Gastroesophageal sphincter (tissue), 4 donors: ENCODE data around the gene GPR15. TPM values are rescaled to one million over a fixed set of nuclear protein-coding genes. Genes with fewer than 3 reads are reported as not detected.

Experiments
- ATAC-seq: fragments of 150-250 bp; one replicate; pipeline ENCODE4 v1.9.1; 2016; ENCODE audit warnings: mild to moderate bottlenecking, moderate library complexity
- H3K27ac ChIP-seq, 4 donors: fragments of 200-600 bp; sonication (generic) in 3 of 4; 1 replicate in 3 of 4; 2 replicates in 1 of 4; pipeline ENCODE4 v1.5.1; 2016 to 2019
- H3K27me3 ChIP-seq: fragments of 200-600 bp; sonication (generic); one replicate; pipeline ENCODE4 v1.5.1; 2019
- H3K36me3 ChIP-seq, 2 donors: fragments of 200-600 bp; sonication (generic); one replicate each; pipeline ENCODE4 v1.5.1; 2019; ENCODE audit warnings: control low read depth in 1 of 2
- H3K4me1 ChIP-seq, 3 donors: fragments of 200-600 bp; sonication (generic); 1 replicate in 2 of 3; 2 replicates in 1 of 3; pipeline ENCODE4 v1.5.1; 2016 to 2019; ENCODE audit warnings: control low read depth in 2 of 3
- H3K4me3 ChIP-seq, 2 donors: fragments of 200-600 bp; sonication (generic); one replicate each; pipeline ENCODE4 v1.5.1; 2019; ENCODE audit warnings: mild to moderate bottlenecking in 1 of 2, moderate library complexity in 1 of 2
- H3K9me3 ChIP-seq, 3 donors: fragments of 200-600 bp; sonication (generic); one replicate each; pipeline ENCODE4 v1.5.1; 2017 to 2019; ENCODE audit warnings: control low read depth in 2 of 3
- CTCF ChIP-seq, 4 experiments: fragments of 200-600 bp in 2 of 4; fragments of 450-650 bp in 2 of 4; sonication (generic) in 1 of 4; IDR thresholded peaks; one replicate each; pipeline ENCODE4 v1.5.1; 2017 to 2019; ENCODE audit warnings: antibody characterized with exemption in 4 of 4, mild to moderate bottlenecking in 2 of 4, moderate library complexity in 2 of 4
- EP300 ChIP-seq: sonication (generic); formaldehyde crosslinking; IDR thresholded peaks from one replicate; pipeline ENCODE4 v1.6.1; 2017; ENCODE audit warnings: antibody characterized with exemption, mild to moderate bottlenecking
- POLR2A ChIP-seq, 2 donors: fragments of 450-650 bp; IDR thresholded peaks; one replicate each; pipeline ENCODE4 v1.6.1; 2017; ENCODE audit warnings: antibody characterized with exemption in 2 of 2, mild to moderate bottlenecking in 2 of 2, moderate library complexity in 1 of 2
- POLR2AphosphoS5 ChIP-seq: sonication (generic); formaldehyde crosslinking; IDR thresholded peaks from one replicate; pipeline ENCODE4 v1.6.1; 2017; ENCODE audit warnings: antibody characterized with exemption
- WGBS, 2 donors: methylation state at CpG; one replicate each; pipeline ENCODE4 v1.1.5; 2018; ENCODE audit warnings: low coverage in 1 of 2; 5-methylcytosine and 5-hydroxymethylcytosine counted together
- total RNA-seq, 4 donors: library from RNA; depleted of rRNA; stranded (reverse); fragments of >200 nt; gene quantifications; one replicate each; pipeline ENCODE4 v1.1.0, GENCODE V29; 2016

The GPR15 gene
- total RNA-seq, 4 donors from 2014 or later, result not detected

GRCh38 chr3:98501270-98501669 is 30.5 kb upstream of the GPR15 start:
- Histone ChIP-seq H3K9me3 (no peaks in the 10 kb centered on the region), H3K4me3 (no peak overlapping the region), H3K27me3 (no peaks in the 10 kb centered on the region), H3K36me3 (peaks cover 0 to under 1% of the 10 kb centered on the region in 2 donors), H3K27ac (no peak overlapping the region), H3K4me1 (no peaks in the 10 kb centered on the region)
- TF ChIP-seq CTCF (IDR thresholded peaks at IDR 0.05), result no peak
- no peak for TF ChIP-seq POLR2A (IDR thresholded peaks at IDR 0.05)
- TF ChIP-seq EP300, result no peak
- TF ChIP-seq POLR2AphosphoS5, result no peak
- WGBS, 2 donors, result 58 to 89% methylated on average over 4 of the region's 4 CpGs
- no peak for ATAC-seq

DNA sequence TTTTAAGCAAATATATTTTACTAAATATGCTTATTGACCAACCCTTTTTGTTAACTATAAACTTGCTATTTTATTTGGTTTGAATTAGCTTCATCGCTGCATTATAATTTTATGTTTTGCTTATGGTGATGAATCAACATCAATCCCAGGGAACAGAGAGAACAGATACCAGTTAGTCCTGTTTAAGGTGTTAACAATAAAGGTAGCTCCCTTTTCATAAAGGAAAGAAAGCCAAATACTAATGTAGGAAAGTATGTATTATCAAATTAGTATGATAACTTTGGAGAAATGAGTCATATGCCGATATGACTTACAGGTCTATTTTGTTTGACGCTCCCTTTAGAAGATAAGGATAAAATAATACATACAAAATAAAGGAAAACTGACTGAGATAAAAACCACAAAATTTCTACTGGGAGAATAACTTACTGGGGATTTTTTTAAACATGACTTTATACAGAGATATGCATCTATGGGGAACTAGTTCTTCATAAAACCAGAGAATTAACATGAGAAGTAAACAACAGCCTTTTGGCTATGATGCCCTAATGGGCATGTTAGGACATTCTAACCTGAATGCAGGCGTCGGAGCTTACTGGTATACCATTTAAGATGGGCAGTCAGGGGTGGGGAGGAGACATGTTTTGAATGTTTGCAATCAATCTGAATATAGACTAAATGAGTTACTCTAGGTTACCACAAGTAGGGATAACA is 29.8 kb upstream of the GPR15 start:
- H3K4me3 ChIP-seq, result no peak overlapping the region
- no peaks in the 10 kb centered on the region for H3K4me1 ChIP-seq
- no peaks in the 10 kb centered on the region for H3K9me3 ChIP-seq
- no peak for TF ChIP-seq POLR2A (IDR thresholded peaks at IDR 0.05)
- no peak for TF ChIP-seq CTCF (IDR thresholded peaks at IDR 0.05)
- no peak for TF ChIP-seq EP300
- TF ChIP-seq POLR2AphosphoS5, result no peak
- H3K27me3 ChIP-seq, result no peaks in the 10 kb centered on the region
- peaks cover 0 to 6% of the 10 kb centered on the region in 2 donors for H3K36me3 ChIP-seq
- no peak for ATAC-seq
- WGBS, 2 donors, result 89 to 94% methylated on average over 5 of the region's 5 CpGs
- no peak overlapping the region for H3K27ac ChIP-seq

- ATAC-seq, result no peak
- Histone ChIP-seq H3K9me3 (no peaks in the 10 kb centered on the region), H3K4me3 (no peak overlapping the region), H3K36me3 (peaks cover 0 to 12% of the 10 kb centered on the region in 2 donors), H3K4me1 (no peaks in the 10 kb centered on the region), H3K27me3 (no peaks in the 10 kb centered on the region), H3K27ac (no peak overlapping the region)
- TF ChIP-seq POLR2AphosphoS5, result no peak
- TF ChIP-seq CTCF (IDR thresholded peaks at IDR 0.05), result no peak
- TF ChIP-seq EP300, result no peak
- TF ChIP-seq POLR2A (IDR thresholded peaks at IDR 0.05), result no peak
- whole genome bisulfite sequencing, 2 donors, result 48 to 65% methylated on average over 4 of the region's 4 CpGs
These were observed 27.2 kb upstream of the GPR15 start for GRCh38 chr3:98504539-98504938.

- Histone ChIP-seq H3K4me1 (no peaks in the 10 kb centered on the region), H3K27ac (no peak overlapping the region), H3K9me3 (no peaks in the 10 kb centered on the region), H3K36me3 (peaks cover 0 to 44% of the 10 kb centered on the region in 2 donors), H3K27me3 (no peaks in the 10 kb centered on the region), H3K4me3 (no peak overlapping the region)
- WGBS, 2 donors, result 92 to 100% methylated on average over 2 of the region's 2 CpGs
- TF ChIP-seq POLR2AphosphoS5 (no peak), POLR2A (IDR thresholded peaks at IDR 0.05) (no peak), CTCF (IDR thresholded peaks at IDR 0.05) (no peak), EP300 (no peak)
- no peak for ATAC-seq
These were observed 23.2 kb upstream of the GPR15 start for GRCh38 chr3:98508582-98508981.

GRCh38 chr3:98512576-98512975 is 19.2 kb upstream of the GPR15 start:
- no peak for TF ChIP-seq POLR2A (IDR thresholded peaks at IDR 0.05)
- Histone ChIP-seq H3K36me3 (peaks cover 0 to 77% of the 10 kb centered on the region in 2 donors), H3K4me3 (no peak overlapping the region), H3K27me3 (no peaks in the 10 kb centered on the region), H3K27ac (no peak overlapping the region), H3K9me3 (no peaks in the 10 kb centered on the region), H3K4me1 (no peaks in the 10 kb centered on the region)
- 86 to 93% methylated on average over 4 of the region's 4 CpGs for WGBS, 2 donors
- no peak for ATAC-seq
